Upper lobe of left lung (tissue), 6 donors: Measurements from ENCODE around the gene ATP6V0A1. TPM values are rescaled to one million over a fixed set of nuclear protein-coding genes. Genes with fewer than 3 reads are reported as not detected.

Experiments used
- ATAC-seq, 2 donors: fragments of 200-7000 bp; cut with Tn5 transposase; one replicate each; pipeline ENCODE4 v1.9.1; 2022; ENCODE audit warnings: mild to moderate bottlenecking in 2 of 2, moderate library complexity in 2 of 2; ENCODE audit not compliant: low FRiP score in 2 of 2
- DNase-seq, 2 donors: peaks; one replicate each; pipeline ENCODE4 v3.0.0-alpha.2; 2019 to 2020
- H3K27ac ChIP-seq, 4 donors: fragments of 200-600 bp; sonication (generic); one replicate each; pipeline ENCODE4 v1.5.1; 2016 to 2019
- H3K27me3 ChIP-seq, 4 donors: fragments of 200-600 bp; sonication (generic); one replicate each; pipeline ENCODE4 v1.5.1; 2017 to 2019
- H3K36me3 ChIP-seq, 4 donors: fragments of 200-600 bp; sonication (generic); one replicate each; pipeline ENCODE4 v1.5.1; 2016 to 2019
- H3K4me1 ChIP-seq, 4 donors: fragments of 200-600 bp; sonication (generic); one replicate each; pipeline ENCODE4 v1.5.1; 2018 to 2019
- H3K4me3 ChIP-seq, 4 donors: fragments of 200-600 bp; sonication (generic); one replicate each; pipeline ENCODE4 v1.5.1; 2017 to 2019; ENCODE audit warnings: mild to moderate bottlenecking in 2 of 4, moderate library complexity in 1 of 4
- H3K9me3 ChIP-seq, 4 donors: fragments of 200-600 bp; sonication (generic); one replicate each; pipeline ENCODE4 v1.5.1; 2018 to 2019
- EP300 ChIP-seq, 4 donors: sonication (generic); formaldehyde crosslinking; IDR thresholded peaks; one replicate each; pipeline ENCODE4 v1.5.1; 2017; ENCODE audit warnings: antibody characterized with exemption in 4 of 4, control low read depth in 2 of 4
- POLR2A ChIP-seq, 4 donors: fragments of 450-650 bp; IDR thresholded peaks; one replicate each; pipeline ENCODE4 v1.5.1; 2016 to 2017; ENCODE audit warnings: antibody characterized with exemption in 4 of 4, mild to moderate bottlenecking in 2 of 4
- POLR2AphosphoS5 ChIP-seq, 2 donors: sonication (generic); formaldehyde crosslinking; IDR thresholded peaks; one replicate each; pipeline ENCODE4 v1.5.1; 2017; ENCODE audit warnings: antibody characterized with exemption in 2 of 2
- WGBS, 2 donors: methylation state at CpG; one replicate each; pipeline ENCODE4 v1.1.5; 2017 to 2018; 5-methylcytosine and 5-hydroxymethylcytosine counted together
- total RNA-seq, 6 donors: library from RNA; depleted of rRNA in 4 of 6; stranded (reverse); fragments of >200 nt in 4 of 6; gene quantifications; one replicate each; pipeline versions ENCODE4 v1.1.0 to v1.2.1, GENCODE V29; 2016 to 2021
- TF ChIP-seq, protein P1 (sequence below), 6 experiments: fragments of 450-650 bp in 4 of 6; fragments of 200-600 bp in 2 of 6; sonication (generic) in 2 of 6; IDR thresholded peaks; one replicate each; pipeline ENCODE4 v1.5.1; 2016 to 2019; ENCODE audit warnings: antibody characterized with exemption in 6 of 6
- donor health status: DM: no; HTN: no; CAD: no; lungs with moderate emphysema.
- donor health status: DM: no; HTN: yes; CAD: no; lungs with severe emphysema.

ATP6V0A1 gene
- total RNA-seq, 6 donors from 2014 or later, result 68.3 to 212 (median 118) TPM

DNA sequence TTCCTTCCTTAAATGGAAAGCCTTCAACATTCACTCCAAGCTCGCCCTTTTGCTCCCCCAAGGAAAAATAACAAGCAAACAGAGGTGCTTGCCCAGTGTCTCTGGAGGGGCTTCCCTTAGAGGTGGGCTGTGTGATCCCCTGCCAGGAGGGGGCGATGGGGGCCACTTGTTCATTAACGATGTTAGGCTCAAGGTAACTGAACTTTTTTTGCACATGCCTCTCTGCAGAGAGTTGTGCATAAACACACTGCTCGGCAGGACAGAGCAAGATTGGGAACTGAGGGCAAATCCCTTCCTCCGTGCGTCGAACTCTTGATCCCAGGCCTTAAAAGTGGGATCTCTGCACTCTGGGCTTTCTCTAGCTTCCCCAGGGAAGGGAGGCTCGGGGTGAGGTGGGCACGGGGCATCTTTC, 61.9 kb downstream of the ATP6V0A1 start:
- Histone ChIP-seq H3K27ac (peak overlapping the region; percentile 84 to 92 (median 90)), H3K4me1 (peaks cover 69 to 73% (median 70%) of the 10 kb centered on the region in 4 donors), H3K4me3 (no peak overlapping the region), H3K36me3 (peaks cover 0 to 37% (median 20%) of the 10 kb centered on the region in 4 donors), H3K27me3 (no peaks in the 10 kb centered on the region), H3K9me3 (no peaks in the 10 kb centered on the region)
- ATAC-seq (no peak), DNase-seq (no peak)
- TF ChIP-seq EP300 (IDR thresholded peaks at IDR 0.05) (no peak), POLR2A (IDR thresholded peaks at IDR 0.05) (no peak)
- TF ChIP-seq, protein P1, sequence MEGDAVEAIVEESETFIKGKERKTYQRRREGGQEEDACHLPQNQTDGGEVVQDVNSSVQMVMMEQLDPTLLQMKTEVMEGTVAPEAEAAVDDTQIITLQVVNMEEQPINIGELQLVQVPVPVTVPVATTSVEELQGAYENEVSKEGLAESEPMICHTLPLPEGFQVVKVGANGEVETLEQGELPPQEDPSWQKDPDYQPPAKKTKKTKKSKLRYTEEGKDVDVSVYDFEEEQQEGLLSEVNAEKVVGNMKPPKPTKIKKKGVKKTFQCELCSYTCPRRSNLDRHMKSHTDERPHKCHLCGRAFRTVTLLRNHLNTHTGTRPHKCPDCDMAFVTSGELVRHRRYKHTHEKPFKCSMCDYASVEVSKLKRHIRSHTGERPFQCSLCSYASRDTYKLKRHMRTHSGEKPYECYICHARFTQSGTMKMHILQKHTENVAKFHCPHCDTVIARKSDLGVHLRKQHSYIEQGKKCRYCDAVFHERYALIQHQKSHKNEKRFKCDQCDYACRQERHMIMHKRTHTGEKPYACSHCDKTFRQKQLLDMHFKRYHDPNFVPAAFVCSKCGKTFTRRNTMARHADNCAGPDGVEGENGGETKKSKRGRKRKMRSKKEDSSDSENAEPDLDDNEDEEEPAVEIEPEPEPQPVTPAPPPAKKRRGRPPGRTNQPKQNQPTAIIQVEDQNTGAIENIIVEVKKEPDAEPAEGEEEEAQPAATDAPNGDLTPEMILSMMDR (IDR thresholded peaks at IDR 0.05), result peak in 1 of 6 experiments; percentile 6
- 57 to 61% methylated on average over 4 to 9 of the region's 9 CpGs for WGBS, 2 donors

DNA sequence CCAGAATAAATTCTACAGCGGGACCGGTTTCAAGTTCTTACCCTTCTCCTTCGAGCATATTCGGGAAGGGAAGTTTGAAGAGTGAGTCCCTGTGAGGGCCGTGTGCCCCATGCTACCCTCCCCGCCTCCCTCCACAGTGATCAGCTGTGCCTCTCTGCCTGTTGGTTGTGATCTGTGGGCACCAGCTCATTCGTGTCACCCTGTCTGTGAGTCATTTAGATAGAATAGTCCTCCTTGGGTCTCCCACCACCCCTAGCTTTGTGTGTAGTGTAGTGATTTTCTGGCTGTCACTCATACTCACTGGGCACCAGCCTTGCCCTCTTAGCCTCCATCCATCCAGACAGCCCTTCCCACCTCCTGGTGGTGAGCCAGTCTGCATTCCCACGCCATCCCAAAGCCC, 62.4 kb downstream of the ATP6V0A1 start:
- peaks cover 0 to 37% (median 18%) of the 10 kb centered on the region in 4 donors for H3K36me3 ChIP-seq
- no peaks in the 10 kb centered on the region for H3K27me3 ChIP-seq
- no peak overlapping the region for H3K4me3 ChIP-seq
- no peak for DNase-seq
- no peak for TF ChIP-seq POLR2AphosphoS5 (IDR thresholded peaks at IDR 0.05)
- TF ChIP-seq, protein P1 (IDR thresholded peaks at IDR 0.05), result no peak
- TF ChIP-seq POLR2A (IDR thresholded peaks at IDR 0.05), result no peak
- TF ChIP-seq EP300 (IDR thresholded peaks at IDR 0.05), result no peak
- 56 to 73% methylated on average over 8 of the region's 8 CpGs for WGBS, 2 donors
- peak overlapping the region; percentile 84 to 92 (median 90) for H3K27ac ChIP-seq
- H3K4me1 ChIP-seq, result peaks cover 69 to 74% (median 74%) of the 10 kb centered on the region in 4 donors
- H3K9me3 ChIP-seq, result no peaks in the 10 kb centered on the region
- ATAC-seq, result no peak

DNA sequence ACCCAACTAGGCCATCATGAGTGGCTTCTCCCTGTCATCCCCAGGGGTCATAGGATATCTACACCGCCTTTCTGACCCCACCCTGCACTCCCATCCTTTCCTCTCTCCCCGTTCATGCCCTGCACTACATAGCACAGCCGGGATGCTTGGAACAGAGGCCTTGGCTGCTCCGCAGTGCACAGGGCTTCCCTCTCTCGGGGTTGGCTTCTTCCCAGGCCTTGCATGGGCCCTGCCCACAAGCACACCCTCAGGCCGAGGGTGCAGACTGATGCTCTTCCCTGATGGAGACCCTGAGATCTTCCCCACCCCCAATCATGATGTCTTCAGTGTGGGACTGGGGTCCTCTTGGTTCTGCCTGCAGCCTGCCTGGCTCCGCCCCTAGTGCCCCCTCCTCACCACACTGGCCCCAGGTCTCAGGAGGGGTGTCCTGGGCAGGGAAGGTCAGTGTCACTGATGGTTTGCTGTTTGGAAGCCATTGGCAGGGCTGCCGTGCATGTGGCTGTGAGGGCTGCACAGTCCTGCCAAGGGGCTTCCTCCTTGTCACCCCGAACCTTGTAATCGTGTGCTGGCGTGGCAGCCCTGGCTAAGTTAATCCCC, 63.1 kb downstream of the ATP6V0A1 start:
- Histone ChIP-seq H3K4me3 (no peak overlapping the region), H3K9me3 (no peaks in the 10 kb centered on the region), H3K36me3 (peaks cover 0 to 31% (median 18%) of the 10 kb centered on the region in 4 donors), H3K27me3 (no peaks in the 10 kb centered on the region), H3K4me1 (peaks cover 63 to 76% (median 73%) of the 10 kb centered on the region in 4 donors), H3K27ac (peak overlapping the region; percentile 84 to 92 (median 90))
- no peak for DNase-seq
- no peak for ATAC-seq
- 63 to 75% methylated on average over 9 to 10 of the region's 11 CpGs for WGBS, 2 donors
- TF ChIP-seq POLR2A (IDR thresholded peaks at IDR 0.05) (no peak), EP300 (IDR thresholded peaks at IDR 0.05) (no peak), POLR2AphosphoS5 (IDR thresholded peaks at IDR 0.05) (no peak)
- TF ChIP-seq, protein P1 (IDR thresholded peaks at IDR 0.05), result no peak

DNA sequence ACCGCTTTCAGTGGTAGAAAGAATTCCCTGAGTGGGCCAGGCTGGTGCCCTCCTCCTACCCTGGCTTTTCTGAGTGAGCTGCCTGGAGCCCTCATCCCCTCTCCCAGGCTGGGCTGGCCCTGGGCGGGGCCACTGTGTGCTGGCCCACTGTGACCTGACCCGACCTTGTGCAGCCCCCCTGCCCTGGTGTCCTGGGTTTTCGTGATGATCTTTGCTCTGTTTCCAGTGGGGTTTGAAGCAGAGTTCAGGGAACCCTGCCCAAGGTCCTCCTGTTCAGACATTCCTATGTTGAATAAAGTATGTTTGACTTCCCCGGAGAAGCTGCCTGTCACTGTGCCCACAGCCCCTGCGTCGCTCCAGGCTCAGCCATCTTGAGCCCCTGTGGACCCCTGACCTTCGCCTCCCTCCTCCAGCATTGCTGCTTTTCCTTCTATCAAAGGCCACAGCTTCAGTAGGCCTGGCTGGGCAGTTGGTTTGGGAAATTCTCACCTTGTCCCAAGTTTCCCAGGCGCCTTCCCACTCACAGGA, 63.6 kb downstream of the ATP6V0A1 start:
- 79 to 100% methylated on average over 1 to 9 of the region's 9 CpGs for WGBS, 2 donors
- no peak for TF ChIP-seq POLR2A (IDR thresholded peaks at IDR 0.05)
- no peak for TF ChIP-seq POLR2AphosphoS5 (IDR thresholded peaks at IDR 0.05)
- TF ChIP-seq, protein P1 (IDR thresholded peaks at IDR 0.05), result no peak
- TF ChIP-seq EP300 (IDR thresholded peaks at IDR 0.05), result no peak
- Histone ChIP-seq H3K4me1 (peaks cover 61 to 76% (median 72%) of the 10 kb centered on the region in 4 donors), H3K9me3 (no peaks in the 10 kb centered on the region), H3K4me3 (no peak overlapping the region), H3K27ac (peak overlapping the region; percentile 84 to 92 (median 90)), H3K36me3 (peaks cover 0 to 25% (median 18%) of the 10 kb centered on the region in 4 donors), H3K27me3 (no peaks in the 10 kb centered on the region)
- DNase-seq (peak in 1 of 2 donors; percentile 51), ATAC-seq (no peak)
